Mesothelial cell of epicardium (in vitro differentiated cells): ENCODE data around the gene CSTA. TPM values are rescaled to one million over a fixed set of nuclear protein-coding genes. Genes with fewer than 3 reads are reported as not detected.

Experiments used
- DNase-seq, 2 experiments: peaks; one replicate each; pipeline ENCODE4 v3.0.0; 2021; ENCODE audit warnings: low spot score in 2 of 2; ENCODE audit not compliant: unreplicated experiment in 2 of 2
- H3K27ac Mint-ChIP-seq: 2 replicates; pipeline ENCODE4 v1.8.0; 2021; ENCODE audit warnings: mixed read lengths
- H3K27me3 Mint-ChIP-seq: 2 replicates; pipeline ENCODE4 v1.8.0; 2021; ENCODE audit warnings: low read depth, mixed read lengths
- H3K36me3 Mint-ChIP-seq: 2 replicates; pipeline ENCODE4 v1.8.0; 2021; ENCODE audit warnings: mixed read lengths
- H3K4me1 Mint-ChIP-seq: 2 replicates; pipeline ENCODE4 v1.8.0; 2021; ENCODE audit warnings: mixed read lengths
- H3K4me3 Mint-ChIP-seq: 2 replicates; pipeline ENCODE4 v1.8.0; 2021; ENCODE audit warnings: mild to moderate bottlenecking, moderate library complexity, mixed read lengths
- H3K9me3 Mint-ChIP-seq: 2 replicates; pipeline ENCODE4 v1.8.0; 2021; ENCODE audit warnings: mixed read lengths
- total RNA-seq: library from RNA; stranded (reverse); gene quantifications from 3 replicates; pipeline ENCODE4 v1.2.1, GENCODE V29; 2021
- TF ChIP-seq, protein P1 (sequence below): fragments of 200-600 bp; sonication (generic); IDR thresholded peaks from one replicate; pipeline ENCODE4 v1.5.0; 2021; ENCODE audit warnings: antibody characterized with exemption; ENCODE audit not compliant: unreplicated experiment

The CSTA gene
- total RNA-seq, 1 donor from 2014 or later, result not detected

DNA sequence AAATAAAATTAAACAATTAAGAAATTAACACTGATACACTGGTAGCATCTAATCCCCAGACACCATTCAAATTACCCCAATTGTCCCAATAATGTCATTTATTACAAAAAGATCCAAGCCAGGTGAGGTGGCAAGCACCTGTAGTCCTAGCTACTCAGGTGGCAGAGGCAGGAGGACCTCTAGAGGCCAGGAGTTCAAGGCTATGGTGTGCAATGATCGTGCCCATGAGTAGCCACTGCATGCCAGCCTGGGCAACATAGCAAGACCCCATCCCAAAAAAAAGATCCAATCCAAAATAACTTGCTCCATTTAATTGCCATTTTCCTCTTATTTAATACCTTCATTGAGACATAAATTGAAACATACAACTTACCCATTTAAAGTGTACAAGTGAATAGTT, 17.8 kb downstream of the CSTA start:
- no peak overlapping the region for H3K27ac Mint-ChIP-seq
- no peaks in the 10 kb centered on the region for H3K36me3 Mint-ChIP-seq

DNA sequence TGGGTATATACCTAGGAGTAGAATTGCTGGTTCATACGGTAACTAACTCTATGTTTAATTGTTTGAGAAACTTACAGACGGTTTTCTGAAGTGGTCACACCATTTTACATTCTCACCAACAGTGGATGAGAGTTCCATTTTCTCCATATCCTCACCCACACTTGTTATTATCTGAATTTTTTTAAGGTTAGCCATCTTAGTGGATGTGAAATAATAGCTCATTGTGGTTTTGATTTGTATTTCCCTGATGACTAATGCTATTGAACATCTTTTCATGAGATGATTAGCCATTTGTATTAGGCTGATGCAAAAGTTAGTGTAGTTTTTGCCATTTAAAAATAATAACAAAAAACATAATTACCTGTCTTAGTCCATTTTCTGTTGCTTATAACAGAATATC, 18.6 kb downstream of the CSTA start:
- DNase-seq, result no peak
- no peak overlapping the region for H3K27ac Mint-ChIP-seq
- peaks cover 4% of the 10 kb centered on the region for H3K27me3 Mint-ChIP-seq
- no peaks in the 10 kb centered on the region for H3K36me3 Mint-ChIP-seq
- no peak overlapping the region for H3K4me3 Mint-ChIP-seq
- H3K4me1 Mint-ChIP-seq, result no peaks in the 10 kb centered on the region
- TF ChIP-seq, protein P1, sequence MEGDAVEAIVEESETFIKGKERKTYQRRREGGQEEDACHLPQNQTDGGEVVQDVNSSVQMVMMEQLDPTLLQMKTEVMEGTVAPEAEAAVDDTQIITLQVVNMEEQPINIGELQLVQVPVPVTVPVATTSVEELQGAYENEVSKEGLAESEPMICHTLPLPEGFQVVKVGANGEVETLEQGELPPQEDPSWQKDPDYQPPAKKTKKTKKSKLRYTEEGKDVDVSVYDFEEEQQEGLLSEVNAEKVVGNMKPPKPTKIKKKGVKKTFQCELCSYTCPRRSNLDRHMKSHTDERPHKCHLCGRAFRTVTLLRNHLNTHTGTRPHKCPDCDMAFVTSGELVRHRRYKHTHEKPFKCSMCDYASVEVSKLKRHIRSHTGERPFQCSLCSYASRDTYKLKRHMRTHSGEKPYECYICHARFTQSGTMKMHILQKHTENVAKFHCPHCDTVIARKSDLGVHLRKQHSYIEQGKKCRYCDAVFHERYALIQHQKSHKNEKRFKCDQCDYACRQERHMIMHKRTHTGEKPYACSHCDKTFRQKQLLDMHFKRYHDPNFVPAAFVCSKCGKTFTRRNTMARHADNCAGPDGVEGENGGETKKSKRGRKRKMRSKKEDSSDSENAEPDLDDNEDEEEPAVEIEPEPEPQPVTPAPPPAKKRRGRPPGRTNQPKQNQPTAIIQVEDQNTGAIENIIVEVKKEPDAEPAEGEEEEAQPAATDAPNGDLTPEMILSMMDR, result no peak
- H3K9me3 Mint-ChIP-seq, result peaks cover 24% of the 10 kb centered on the region

More for the DNA sequence above, 17.8 kb downstream of the CSTA start:
- Mint-ChIP-seq H3K27me3 (peaks cover 5% of the 10 kb centered on the region), H3K4me1 (no peaks in the 10 kb centered on the region), H3K9me3 (peaks cover 21% of the 10 kb centered on the region), H3K4me3 (no peak overlapping the region)
- TF ChIP-seq, protein P1, result no peak
- no peak for DNase-seq

DNA sequence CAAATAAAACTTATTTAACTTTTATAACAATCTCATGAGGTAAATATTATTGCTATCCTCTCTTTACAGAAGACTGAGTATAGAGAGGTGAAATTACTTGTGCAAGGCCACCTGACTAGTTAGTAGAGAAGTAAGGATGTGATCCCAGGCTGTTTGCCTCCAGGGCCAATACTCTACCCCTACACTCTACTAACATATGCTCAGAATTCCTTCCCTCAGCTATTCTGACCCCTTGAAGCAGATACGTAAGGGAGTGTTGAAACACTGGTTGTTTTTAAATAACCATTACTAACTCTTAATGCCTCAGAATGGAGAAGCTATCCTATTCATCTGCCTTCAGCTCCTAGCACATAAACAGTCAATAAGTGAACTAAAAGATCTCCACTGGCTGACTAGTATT, 24.1 kb downstream of the CSTA start:
- H3K27me3 Mint-ChIP-seq, result no peaks in the 10 kb centered on the region
- H3K36me3 Mint-ChIP-seq, result no peaks in the 10 kb centered on the region
- H3K9me3 Mint-ChIP-seq, result peaks cover 17% of the 10 kb centered on the region
- no peak for DNase-seq
- H3K27ac Mint-ChIP-seq, result no peak overlapping the region
- TF ChIP-seq, protein P1, result no peak
- no peak overlapping the region for H3K4me3 Mint-ChIP-seq
- H3K4me1 Mint-ChIP-seq, result no peaks in the 10 kb centered on the region

DNA sequence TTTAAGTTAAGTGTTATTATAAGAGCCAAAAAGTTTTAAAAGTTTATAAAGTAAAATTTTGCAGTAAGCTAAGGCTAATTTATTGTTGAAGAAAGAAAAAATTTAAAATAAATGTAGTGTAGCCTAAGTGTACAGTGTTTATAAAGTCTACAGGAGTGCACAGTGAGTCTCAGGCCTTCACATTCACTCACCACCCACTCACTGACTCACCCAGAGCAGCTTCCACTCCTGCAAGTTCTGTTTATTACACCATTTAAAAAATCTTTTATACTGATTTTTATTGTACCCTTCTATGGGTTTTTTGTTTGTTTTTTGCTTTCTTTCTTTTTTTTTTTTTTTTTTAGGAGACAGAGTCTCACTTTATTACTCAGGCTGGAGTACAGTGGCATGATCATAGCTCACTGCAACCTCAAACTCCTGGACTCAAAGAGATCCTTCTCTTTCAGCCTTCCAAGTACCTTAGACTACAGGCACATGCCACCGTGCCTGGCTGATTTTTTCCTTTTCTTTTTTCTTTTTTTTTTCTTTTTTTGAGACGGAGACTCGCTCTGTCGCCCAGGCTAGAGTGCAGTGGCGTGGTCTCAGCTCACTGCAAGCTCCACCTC, 25.9 kb downstream of the CSTA start:
- Mint-ChIP-seq H3K4me3 (no peak overlapping the region), H3K27me3 (no peaks in the 10 kb centered on the region), H3K9me3 (peaks cover 10% of the 10 kb centered on the region), H3K4me1 (no peaks in the 10 kb centered on the region), H3K27ac (no peak overlapping the region), H3K36me3 (no peaks in the 10 kb centered on the region)
- DNase-seq, result no peak
- TF ChIP-seq, protein P1, result no peak

DNA sequence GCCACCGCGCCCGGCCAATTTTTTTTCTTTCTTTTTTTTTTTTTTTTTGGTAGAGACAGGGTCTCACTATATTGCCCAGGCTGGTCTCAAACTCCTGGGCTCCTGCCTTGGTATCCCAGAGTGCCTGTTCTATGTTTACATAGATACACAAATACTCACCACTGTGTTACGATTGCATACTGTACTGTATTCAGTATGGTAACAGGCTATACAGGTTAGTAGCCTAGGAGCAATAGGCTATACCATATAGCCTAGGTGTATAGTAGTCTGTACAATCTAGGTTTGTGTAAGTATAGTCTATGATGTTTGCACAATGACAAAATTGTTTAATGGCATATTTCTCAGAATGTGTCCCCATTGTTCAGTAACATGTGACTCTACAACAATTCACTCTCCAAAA, 26.6 kb downstream of the CSTA start:
- peaks cover 10% of the 10 kb centered on the region for H3K9me3 Mint-ChIP-seq
- no peak for DNase-seq
- TF ChIP-seq, protein P1, result no peak
- H3K27ac Mint-ChIP-seq, result no peak overlapping the region
- no peak overlapping the region for H3K4me3 Mint-ChIP-seq
- H3K4me1 Mint-ChIP-seq, result no peaks in the 10 kb centered on the region
- H3K27me3 Mint-ChIP-seq, result no peaks in the 10 kb centered on the region
- H3K36me3 Mint-ChIP-seq, result no peaks in the 10 kb centered on the region

DNA sequence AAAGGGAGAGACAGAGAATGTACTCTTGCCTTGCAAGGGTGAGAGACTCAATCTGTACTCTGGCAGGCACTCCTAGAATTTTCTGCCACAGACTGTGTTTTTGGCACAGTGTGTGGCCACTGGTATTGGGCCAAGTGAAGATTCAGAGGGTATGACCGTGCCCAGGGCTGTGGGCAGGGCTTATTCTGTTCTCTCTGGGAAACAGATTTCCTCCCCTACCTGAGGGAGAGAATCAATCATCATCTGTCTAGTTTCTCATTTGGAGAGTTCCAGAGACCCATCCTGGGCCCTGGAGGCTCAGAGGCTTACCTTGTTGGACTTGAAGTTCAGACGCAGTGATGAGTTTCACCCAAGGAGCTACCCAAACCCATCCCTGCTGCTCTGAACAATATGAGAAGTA, 28.2 kb downstream of the CSTA start:
- H3K4me1 Mint-ChIP-seq, result peaks cover 8% of the 10 kb centered on the region
- no peaks in the 10 kb centered on the region for H3K27me3 Mint-ChIP-seq
- DNase-seq, result no peak
- H3K27ac Mint-ChIP-seq, result no peak overlapping the region
- H3K4me3 Mint-ChIP-seq, result no peak overlapping the region
- no peaks in the 10 kb centered on the region for H3K9me3 Mint-ChIP-seq
- H3K36me3 Mint-ChIP-seq, result peaks cover under 1% of the 10 kb centered on the region
- TF ChIP-seq, protein P1, result no peak
